Right lobe of liver (tissue), 4 donors: Measurements from ENCODE around the gene TECR.

Experiments used
- POLR2A ChIP-seq: fragments of 450-650 bp; IDR thresholded peaks from one replicate; pipeline ENCODE4 v1.6.1; 2017; ENCODE audit warnings: antibody characterized with exemption, mild to moderate bottlenecking
- TF ChIP-seq, protein P1 (sequence below), 4 donors: fragments of 200-600 bp in 3 of 4; fragments of 450-650 bp in 1 of 4; IDR thresholded peaks; one replicate each; pipeline versions ENCODE4 v1.5.1 to v1.8.0; 2016 to 2022; ENCODE audit warnings: antibody characterized with exemption in 4 of 4, mild to moderate bottlenecking in 2 of 4
- donor health status: DM: no; HTN: no; CAD: no.
- donor health status: DM: no; HTN: no; CAD: no.
- donor health status: DM: no; HTN: yes; CAD: no.

DNA sequence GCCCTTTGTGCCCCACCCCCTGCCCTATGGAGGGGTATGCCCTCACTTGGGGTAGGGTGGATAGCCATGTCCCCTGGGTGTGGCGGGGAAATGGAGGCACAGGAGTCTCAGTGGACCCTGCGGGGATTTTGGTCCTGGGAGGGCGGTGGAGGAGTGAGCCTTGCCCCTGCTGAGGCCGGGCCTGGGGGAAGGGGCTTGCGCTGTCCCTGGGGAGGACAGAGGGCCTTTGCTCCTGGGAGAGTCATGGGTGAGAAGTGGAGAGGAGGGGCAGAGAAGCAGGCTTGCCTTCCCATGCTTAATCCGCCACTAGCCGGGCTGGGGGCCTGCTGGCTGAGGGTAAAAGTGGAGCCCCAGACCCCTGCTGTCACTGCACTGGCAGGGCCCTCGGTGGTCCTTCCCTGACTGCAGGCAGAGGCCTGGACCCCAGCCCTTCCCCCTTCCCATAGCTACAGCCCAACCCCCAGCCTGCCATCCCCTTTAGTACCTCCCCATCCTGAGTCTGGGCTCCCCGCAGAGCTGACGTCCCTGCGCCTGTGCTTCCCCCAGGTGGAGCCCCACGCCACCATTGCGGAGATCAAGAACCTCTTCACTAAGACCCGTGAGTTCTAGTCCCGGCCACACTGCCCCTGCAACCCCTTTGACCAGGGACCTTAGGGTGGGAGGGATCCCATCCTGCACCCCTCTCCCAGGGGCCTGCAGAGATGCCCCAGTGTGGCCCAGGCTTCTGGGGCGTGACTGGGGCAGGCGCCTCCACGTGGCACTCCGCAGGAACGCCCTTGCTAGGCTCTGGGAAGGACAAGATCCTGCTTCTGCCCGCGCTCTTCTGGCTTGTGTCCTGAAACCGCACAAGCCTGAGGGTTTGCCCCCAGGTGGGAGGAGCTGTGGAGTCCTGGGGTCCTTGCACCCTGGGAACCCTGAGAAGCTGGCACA is 33.5 kb downstream of the TECR start:
- TF ChIP-seq, protein P1, sequence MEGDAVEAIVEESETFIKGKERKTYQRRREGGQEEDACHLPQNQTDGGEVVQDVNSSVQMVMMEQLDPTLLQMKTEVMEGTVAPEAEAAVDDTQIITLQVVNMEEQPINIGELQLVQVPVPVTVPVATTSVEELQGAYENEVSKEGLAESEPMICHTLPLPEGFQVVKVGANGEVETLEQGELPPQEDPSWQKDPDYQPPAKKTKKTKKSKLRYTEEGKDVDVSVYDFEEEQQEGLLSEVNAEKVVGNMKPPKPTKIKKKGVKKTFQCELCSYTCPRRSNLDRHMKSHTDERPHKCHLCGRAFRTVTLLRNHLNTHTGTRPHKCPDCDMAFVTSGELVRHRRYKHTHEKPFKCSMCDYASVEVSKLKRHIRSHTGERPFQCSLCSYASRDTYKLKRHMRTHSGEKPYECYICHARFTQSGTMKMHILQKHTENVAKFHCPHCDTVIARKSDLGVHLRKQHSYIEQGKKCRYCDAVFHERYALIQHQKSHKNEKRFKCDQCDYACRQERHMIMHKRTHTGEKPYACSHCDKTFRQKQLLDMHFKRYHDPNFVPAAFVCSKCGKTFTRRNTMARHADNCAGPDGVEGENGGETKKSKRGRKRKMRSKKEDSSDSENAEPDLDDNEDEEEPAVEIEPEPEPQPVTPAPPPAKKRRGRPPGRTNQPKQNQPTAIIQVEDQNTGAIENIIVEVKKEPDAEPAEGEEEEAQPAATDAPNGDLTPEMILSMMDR (IDR thresholded peaks at IDR 0.05) = no peak
- TF ChIP-seq POLR2A = no peak
